GM23248 (cell line): ENCODE data around the gene KIF1A. TPM values are rescaled to one million over a fixed set of nuclear protein-coding genes. Genes with fewer than 3 reads are reported as not detected.

Experiments
- DNase-seq: peaks from one replicate; pipeline ENCODE4 v3.0.0-alpha.2; 2015
- H2AFZ ChIP-seq: fragments of 200-600 bp; sonication (generic); 2 replicates; pipeline ENCODE4 v1.6.1; 2016; ENCODE audit warnings: antibody characterized with exemption
- H3F3A ChIP-seq: fragments of 200-600 bp; sonication (generic); 2 replicates; pipeline ENCODE4 v1.6.1; 2016; ENCODE audit warnings: mild to moderate bottlenecking, antibody characterized with exemption, mixed run types; ENCODE audit not compliant: insufficient read depth
- H3K27ac ChIP-seq: fragments of 200-600 bp; sonication (generic); 2 replicates; pipeline ENCODE4 v1.5.1; 2016; ENCODE audit warnings: mild to moderate bottlenecking
- H3K27me3 ChIP-seq: fragments of 200-600 bp; sonication (generic); replicated peaks from 2 replicates; pipeline ENCODE4 v1.6.1; 2016; ENCODE audit warnings: mild to moderate bottlenecking; ENCODE audit not compliant: insufficient read depth
- H3K36me3 ChIP-seq: fragments of 200-600 bp; sonication (generic); 2 replicates; pipeline ENCODE4 v1.6.1; 2016; ENCODE audit warnings: low read depth, mild to moderate bottlenecking
- H3K4me1 ChIP-seq: fragments of 200-600 bp; sonication (generic); 2 replicates; pipeline ENCODE4 v1.6.1; 2016; ENCODE audit warnings: mild to moderate bottlenecking; ENCODE audit not compliant: insufficient read depth
- H3K4me2 ChIP-seq: fragments of 200-600 bp; sonication (generic); one replicate; pipeline ENCODE4 v1.6.1; 2016; ENCODE audit warnings: mild to moderate bottlenecking; ENCODE audit not compliant: unreplicated experiment
- H3K4me3 ChIP-seq: fragments of 200-600 bp; sonication (generic); 2 replicates; pipeline ENCODE4 v1.5.1; 2016; ENCODE audit warnings: mild to moderate bottlenecking
- H3K79me2 ChIP-seq: fragments of 200-600 bp; sonication (generic); 2 replicates; pipeline ENCODE4 v1.6.1; 2016; ENCODE audit warnings: mild to moderate bottlenecking; ENCODE audit not compliant: insufficient read depth
- H3K9ac ChIP-seq: fragments of 200-600 bp; sonication (generic); 2 replicates; pipeline ENCODE4 v1.6.1; 2016; ENCODE audit warnings: mild to moderate bottlenecking
- H3K9me2 ChIP-seq: fragments of 200-600 bp; sonication (generic); 2 replicates; pipeline ENCODE4 v1.6.1; 2016; ENCODE audit warnings: mixed run types, mild to moderate bottlenecking, moderate library complexity; ENCODE audit not compliant: insufficient read depth
- H3K9me3 ChIP-seq: fragments of 200-600 bp; sonication (generic); one replicate; pipeline ENCODE4 v1.6.1; 2017; ENCODE audit warnings: low read depth
- H4K20me1 ChIP-seq: fragments of 200-600 bp; sonication (generic); 2 replicates; pipeline ENCODE4 v1.6.0; 2016; ENCODE audit not compliant: insufficient read depth
- EZH2 ChIP-seq: fragments of 200-600 bp; sonication (generic); IDR thresholded peaks from 2 replicates; pipeline ENCODE4 v1.6.1; 2018; ENCODE audit warnings: antibody characterized with exemption, mild to moderate bottlenecking; ENCODE audit not compliant: insufficient read depth, poor library complexity, severe bottlenecking
- EZH2phosphoT487 ChIP-seq: fragments of 200-600 bp; sonication (generic); IDR thresholded peaks from 2 replicates; pipeline ENCODE4 v1.6.1; 2018; ENCODE audit warnings: antibody characterized with exemption, moderate library complexity, mild to moderate bottlenecking, low read depth; ENCODE audit not compliant: insufficient read depth
- WGBS, 2 experiments: methylation state at CpG; one replicate each; pipeline ENCODE4 v1.1.6; 2015 to 2017; ENCODE audit warnings: low lambda C conversion rate in 2 of 2, low coverage in 1 of 2; ENCODE audit errors: missing lambda C conversion rate in 2 of 2; 5-methylcytosine and 5-hydroxymethylcytosine counted together
- in situ Hi-C: fragments of 300-500 bp; cut with MboI; formaldehyde crosslinking; loops from 2 replicates; pipeline ENCODE4 v1.15.0; 2020
- polyA plus RNA-seq: library from polyadenylated mRNA; unstranded; fragments of >200 nt; fragmentation: Nextera tagmentation; extraction: Ambion mirVana; gene quantifications from 2 replicates; pipeline ENCODE4 v1.2.1, GENCODE V29; 2016
- total RNA-seq: library from RNA; depleted of rRNA; stranded (reverse); fragments of >200 nt; shearing (Covaris generic); gene quantifications from 2 replicates; pipeline ENCODE4 v1.2.3, GENCODE V29; 2014

Gene KIF1A
- total and polyA plus RNA-seq, 2 experiments from 2014 or later, result under 0.01 to 0.05 TPM

GRCh38 chr2:240839152-240840143 lies 19.4 kb upstream of the KIF1A start:
- H3F3A ChIP-seq, result 0 out of 2 replicates have a peak, but pooled peaks cover 3% of the 10 kb centered on the region
- H3K4me3 ChIP-seq, result no peak overlapping the region
- no peak overlapping the region for H3K27ac ChIP-seq
- H3K9ac ChIP-seq, result no peak overlapping the region
- DNase-seq, result no peak
- H3K4me1 ChIP-seq, result peaks cover 9% of the 10 kb centered on the region
- no peaks in the 10 kb centered on the region for H3K9me3 ChIP-seq
- in situ Hi-C loops, result no loop called here
- no peaks in the 10 kb centered on the region for H3K36me3 ChIP-seq
- H3K9me2 ChIP-seq, result no peaks in the 10 kb centered on the region
- no peaks in the 10 kb centered on the region for H4K20me1 ChIP-seq
- H3K27me3 ChIP-seq, result peaks cover 20% of the 10 kb centered on the region
- TF ChIP-seq EZH2 (no peak), EZH2phosphoT487 (no peak)
- H3K4me2 ChIP-seq, result no peak overlapping the region
- no peaks in the 10 kb centered on the region for H3K79me2 ChIP-seq
- H2AFZ ChIP-seq, result no peak overlapping the region
- 68 to 71% methylated on average over 26 to 28 of the region's 28 CpGs for WGBS, 2 experiments

DNA sequence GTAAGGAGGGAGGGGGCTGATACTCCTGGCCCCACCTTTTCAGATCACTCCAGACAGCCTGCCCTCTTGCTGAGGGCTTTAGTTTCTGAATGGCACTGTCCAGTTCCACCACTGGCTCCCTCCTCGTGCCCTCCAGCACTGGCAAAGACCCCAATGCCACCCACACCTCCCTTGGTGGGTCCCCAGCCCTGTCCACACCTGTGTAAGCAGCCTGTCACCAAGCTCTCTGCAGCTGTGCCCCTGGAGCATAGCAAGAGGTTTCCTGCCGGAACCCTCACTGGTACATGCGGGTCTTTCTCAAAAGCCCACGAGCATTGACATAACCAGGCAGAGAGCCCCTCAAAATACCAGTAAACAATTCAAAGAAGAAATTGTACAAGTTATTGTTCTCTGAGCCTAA lies 17.6 kb upstream of the KIF1A start:
- DNase-seq, result no peak
- in situ Hi-C loops, result no loop called here

DNA sequence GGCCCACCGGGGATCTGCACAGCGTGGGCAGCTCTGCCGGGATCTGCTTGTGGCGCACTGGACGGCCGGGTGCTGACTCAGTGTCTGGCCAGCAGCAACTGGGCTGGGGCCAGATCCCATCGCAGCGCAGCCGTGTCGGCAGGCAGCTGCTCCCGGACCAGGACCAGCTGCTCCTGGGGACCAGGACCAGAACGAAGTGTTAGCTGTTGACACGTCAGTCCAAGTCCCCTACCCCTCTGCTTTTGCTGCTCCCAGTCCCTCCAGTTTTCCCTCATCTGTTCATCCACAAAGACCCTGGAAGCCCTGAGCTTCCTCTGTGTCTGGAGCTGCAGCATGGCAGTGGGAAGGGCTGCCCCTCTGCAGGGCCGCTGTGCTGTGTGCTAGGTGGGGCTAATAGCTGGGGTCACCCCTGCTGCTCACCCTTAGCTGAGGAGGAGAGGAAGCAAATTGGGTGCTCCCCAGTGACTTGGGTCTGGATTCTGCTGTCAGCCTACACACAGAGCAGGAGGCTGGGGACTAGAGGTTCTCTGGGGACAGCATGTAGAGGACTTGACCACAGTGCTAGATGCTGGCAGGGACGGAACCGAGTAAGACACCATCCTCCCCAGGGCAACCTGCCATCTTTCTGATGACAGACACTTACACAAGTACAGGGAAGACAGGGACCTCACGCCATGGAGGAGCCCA lies 16.9 kb upstream of the KIF1A start:
- Histone ChIP-seq H3K27ac (no peak overlapping the region), H3K4me2 (peak overlapping the region; percentile 69), H3K4me3 (no peak overlapping the region), H3K79me2 (no peaks in the 10 kb centered on the region), H3K27me3 (peaks cover 16% of the 10 kb centered on the region), H3K36me3 (no peaks in the 10 kb centered on the region), H3K9me3 (no peaks in the 10 kb centered on the region), H3K9me2 (no peaks in the 10 kb centered on the region), H2AFZ (no peak overlapping the region), H4K20me1 (no peaks in the 10 kb centered on the region), H3K9ac (no peak overlapping the region), H3F3A (0 out of 2 replicates have a peak, but pooled peaks cover 3% of the 10 kb centered on the region), H3K4me1 (peaks cover 9% of the 10 kb centered on the region)
- TF ChIP-seq EZH2phosphoT487 (no peak), EZH2 (no peak)
- DNase-seq, result peak; percentile 92
- in situ Hi-C loops, result no loop called here
- 10 to 12% methylated on average over 17 of the region's 17 CpGs for WGBS, 2 experiments

More for the DNA sequence above, 17.6 kb upstream of the KIF1A start:
- Histone ChIP-seq H3K9me3 (no peaks in the 10 kb centered on the region), H3K79me2 (no peaks in the 10 kb centered on the region), H3K4me3 (no peak overlapping the region), H3K27ac (no peak overlapping the region), H3K36me3 (no peaks in the 10 kb centered on the region), H3F3A (0 out of 2 replicates have a peak, but pooled peaks cover 3% of the 10 kb centered on the region), H3K9me2 (no peaks in the 10 kb centered on the region), H3K4me2 (no peak overlapping the region), H3K4me1 (peaks cover 9% of the 10 kb centered on the region), H3K9ac (no peak overlapping the region), H4K20me1 (no peaks in the 10 kb centered on the region), H2AFZ (no peak overlapping the region), H3K27me3 (peaks cover 16% of the 10 kb centered on the region)
- WGBS, 2 experiments, result 56% methylated on average over 4 of the region's 4 CpGs
- TF ChIP-seq EZH2, result no peak
- no peak for TF ChIP-seq EZH2phosphoT487

DNA sequence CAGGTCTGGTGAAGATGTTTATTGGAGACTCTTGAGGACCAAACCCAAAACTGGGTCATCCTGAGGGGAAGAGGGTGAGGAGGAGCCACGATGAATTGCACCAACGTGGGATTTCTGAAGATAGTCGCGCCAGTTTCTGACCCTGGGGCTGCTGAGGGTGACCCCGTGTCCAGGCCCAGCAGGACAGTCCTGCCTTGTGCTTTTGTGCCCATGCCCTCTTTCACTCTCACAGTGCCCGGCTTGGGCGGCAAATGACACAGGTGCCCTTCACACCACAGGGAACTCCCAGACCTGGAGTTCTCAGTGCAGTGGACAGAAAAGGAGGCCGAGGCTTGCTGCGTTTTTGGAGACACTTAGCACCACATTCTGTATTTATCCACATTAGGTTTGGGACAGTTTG lies 15.5 kb upstream of the KIF1A start:
- TF ChIP-seq EZH2phosphoT487 (no peak), EZH2 (no peak)
- in situ Hi-C loops, result no loop called here
- H3K4me3 ChIP-seq, result no peak overlapping the region
- H3K9me3 ChIP-seq, result no peaks in the 10 kb centered on the region
- 0 out of 2 replicates have a peak, but pooled peaks cover 3% of the 10 kb centered on the region for H3F3A ChIP-seq
- no peak overlapping the region for H2AFZ ChIP-seq
- peaks cover 9% of the 10 kb centered on the region for H3K4me1 ChIP-seq
- H3K27ac ChIP-seq, result no peak overlapping the region
- no peaks in the 10 kb centered on the region for H3K36me3 ChIP-seq
- no peak overlapping the region for H3K9ac ChIP-seq
- H3K9me2 ChIP-seq, result no peaks in the 10 kb centered on the region
- no peak overlapping the region for H3K4me2 ChIP-seq
- peaks cover 30% of the 10 kb centered on the region for H3K27me3 ChIP-seq
- H4K20me1 ChIP-seq, result no peaks in the 10 kb centered on the region
- 84% methylated on average over 9 of the region's 9 CpGs for WGBS, 2 experiments
- no peak for DNase-seq
- H3K79me2 ChIP-seq, result no peaks in the 10 kb centered on the region
